CD14-positive monocyte (primary cell): ENCODE data around the gene NMNAT3. TPM values are rescaled to one million over a fixed set of nuclear protein-coding genes. Genes with fewer than 3 reads are reported as not detected.

Experiments
- DNase-seq, 3 donors: peaks; one replicate each; pipeline ENCODE4 v3.0.0-alpha.2; 2011 to 2022
- H2AFZ ChIP-seq: 2 replicates; pipeline ENCODE4 v1.6.0; 2012; ENCODE audit warnings: mild to moderate bottlenecking, low read depth, low read length, inconsistent platforms; ENCODE audit not compliant: insufficient read depth, poor library complexity, severe bottlenecking
- H3K27ac ChIP-seq, 2 donors: 1 replicate in 1 of 2; 2 replicates in 1 of 2; pipeline ENCODE4 v1.5.1; 2012 to 2013; ENCODE audit warnings: low read length in 2 of 2, control low read depth in 1 of 2, inconsistent platforms in 1 of 2, low read depth in 1 of 2, mild to moderate bottlenecking in 1 of 2
- H3K27me3 ChIP-seq, 2 donors: one replicate each; pipeline versions ENCODE4 v1.6.0 to v1.6.1; 2011 to 2013; ENCODE audit warnings: low read length in 2 of 2; ENCODE audit not compliant: control insufficient read depth in 2 of 2, insufficient read depth in 2 of 2
- H3K36me3 ChIP-seq, 2 donors: replicated peaks in 1 of 2; 1 replicate in 1 of 2; 2 replicates in 1 of 2; pipeline versions ENCODE4 v1.5.1 to v1.6.1; 2012 to 2013; ENCODE audit warnings: low read length in 2 of 2, control low read depth in 1 of 2, inconsistent platforms in 1 of 2, mild to moderate bottlenecking in 1 of 2; ENCODE audit not compliant: insufficient read depth in 2 of 2, control insufficient read depth in 1 of 2
- H3K4me1 ChIP-seq, 2 donors: 1 replicate in 1 of 2; 2 replicates in 1 of 2; pipeline versions ENCODE4 v1.5.1 to v1.6.1; 2012 to 2013; ENCODE audit warnings: low read length in 2 of 2, control low read depth in 1 of 2, inconsistent platforms in 1 of 2, mild to moderate bottlenecking in 1 of 2, moderate library complexity in 1 of 2; ENCODE audit not compliant: insufficient read depth in 2 of 2, control insufficient read depth in 1 of 2
- H3K4me2 ChIP-seq: replicated peaks from 2 replicates; pipeline ENCODE3; 2012; ENCODE audit warnings: low read length, moderate library complexity, mild to moderate bottlenecking; ENCODE audit not compliant: poor library complexity, severe bottlenecking; ENCODE audit errors: extremely low read depth
- H3K4me3 ChIP-seq, 3 experiments: fragments of 200-600 bp in 1 of 3; sonication (generic) in 1 of 3; replicated peaks in 1 of 3; 1 replicate in 2 of 3; 2 replicates in 1 of 3; pipeline ENCODE4 v1.5.1; 2011 to 2013; ENCODE audit warnings: low read length in 3 of 3, mild to moderate bottlenecking in 3 of 3, control low read depth in 2 of 3, low read depth in 2 of 3, inconsistent platforms in 1 of 3, moderate library complexity in 1 of 3
- H3K79me2 ChIP-seq: 2 replicates; pipeline ENCODE4 v1.6.0; 2012; ENCODE audit warnings: mild to moderate bottlenecking, control low read depth, inconsistent platforms, low read length, moderate library complexity; ENCODE audit not compliant: insufficient read depth
- H3K9ac ChIP-seq: 2 replicates; pipeline ENCODE4 v1.6.0; 2017; ENCODE audit warnings: low read length, mild to moderate bottlenecking; ENCODE audit not compliant: insufficient read depth, poor library complexity, severe bottlenecking
- H3K9me3 ChIP-seq, 2 donors: replicated peaks in 1 of 2; 1 replicate in 1 of 2; 2 replicates in 1 of 2; pipeline versions ENCODE4 v1.5.1 to v1.6.1; 2012 to 2013; ENCODE audit warnings: low read length in 2 of 2, control low read depth in 1 of 2; ENCODE audit not compliant: control insufficient read depth in 1 of 2, insufficient read depth in 1 of 2
- H4K20me1 ChIP-seq: 2 replicates; pipeline ENCODE4 v1.6.0; 2012; ENCODE audit warnings: mild to moderate bottlenecking, low read length, control low read depth, moderate library complexity; ENCODE audit not compliant: insufficient read depth
- H3K27ac Mint-ChIP-seq, 7 donors: one replicate each; pipeline ENCODE4 v1.8.0; 2020; ENCODE audit warnings: mild to moderate bottlenecking in 7 of 7, mixed read lengths in 7 of 7, moderate library complexity in 6 of 7, inconsistent platforms in 2 of 7
- H3K27me3 Mint-ChIP-seq, 3 donors: one replicate each; pipeline ENCODE4 v1.8.0; 2021 to 2022; ENCODE audit warnings: low read depth in 3 of 3, mild to moderate bottlenecking in 3 of 3, mixed read lengths in 3 of 3, moderate library complexity in 3 of 3, inconsistent platforms in 1 of 3
- H3K36me3 Mint-ChIP-seq, 2 donors: one replicate each; pipeline ENCODE4 v1.8.0; 2020; ENCODE audit warnings: mixed read lengths in 2 of 2, inconsistent platforms in 1 of 2, mild to moderate bottlenecking in 1 of 2
- H3K4me1 Mint-ChIP-seq: one replicate; pipeline ENCODE4 v1.8.0; 2020; ENCODE audit warnings: mild to moderate bottlenecking, mixed read lengths
- H3K4me3 Mint-ChIP-seq, 2 donors: one replicate each; pipeline ENCODE4 v1.8.0; 2020; ENCODE audit warnings: mild to moderate bottlenecking in 2 of 2, mixed read lengths in 2 of 2, moderate library complexity in 1 of 2
- H3K9me3 Mint-ChIP-seq, 7 donors: one replicate each; pipeline ENCODE4 v1.8.0; 2020 to 2022; ENCODE audit warnings: mixed read lengths in 7 of 7, mild to moderate bottlenecking in 6 of 7, moderate library complexity in 6 of 7, inconsistent platforms in 2 of 7
- WGBS: methylation state at CpG from one replicate; pipeline ENCODE4 v1.1.5; 2013; ENCODE audit warnings: missing lambda C conversion rate; ENCODE audit not compliant: insufficient coverage; 5-methylcytosine and 5-hydroxymethylcytosine counted together
- intact Hi-C, 2 donors: fragments of 100-400 bp; cut with micrococcal nuclease; formaldehyde crosslinking; loops; one replicate each; pipeline versions ENCODE4 v1.15.0 to v1.15.1; 2023
- polyA plus RNA-seq, 3 donors: library from polyadenylated mRNA; depleted of rRNA in 1 of 3; unstranded in 2 of 3; stranded (reverse) in 1 of 3; fragments of 300-500 nt in 2 of 3; fragments of >200 nt in 1 of 3; fragmentation: Illumina TruSeq in 2 of 3; gene quantifications; 1 replicate in 2 of 3; 2 replicates in 1 of 3; pipeline ENCODE4 v1.2.3, GENCODE V29; 2012 to 2021
- TF ChIP-seq, protein P1 (sequence below): fragments of 200-600 bp; IDR thresholded peaks from one replicate; pipeline ENCODE4 v1.8.0; 2022; ENCODE audit warnings: antibody characterized with exemption, mild to moderate bottlenecking

Gene NMNAT3
- polyA plus RNA-seq, 3 donors: 1.4 to 5.7 (median 2.9) TPM

GRCh38 chr3:139548801-139549200 is 129.0 kb downstream of the NMNAT3 start:
- Mint-ChIP-seq H3K27ac (no peak overlapping the region), H3K27me3 (peaks cover 2 to 8% (median 2%) of the 10 kb centered on the region in 3 donors), H3K4me1 (no peaks in the 10 kb centered on the region), H3K4me3 (no peak overlapping the region), H3K9me3 (peaks cover 0 to 2% (median 0%) of the 10 kb centered on the region in 7 donors), H3K36me3 (no peaks in the 10 kb centered on the region)
- Histone ChIP-seq H3K9ac (no peak overlapping the region), H3K27ac (no peak overlapping the region), H3K79me2 (no peaks in the 10 kb centered on the region), H3K36me3 (no peaks in the 10 kb centered on the region), H4K20me1 (no peaks in the 10 kb centered on the region), H3K4me3 (no peak overlapping the region), H3K27me3 (no peaks in the 10 kb centered on the region), H3K9me3 (no peaks in the 10 kb centered on the region), H2AFZ (no peak overlapping the region), H3K4me1 (no peaks in the 10 kb centered on the region), H3K4me2 (no peak overlapping the region)
- TF ChIP-seq, protein P1, sequence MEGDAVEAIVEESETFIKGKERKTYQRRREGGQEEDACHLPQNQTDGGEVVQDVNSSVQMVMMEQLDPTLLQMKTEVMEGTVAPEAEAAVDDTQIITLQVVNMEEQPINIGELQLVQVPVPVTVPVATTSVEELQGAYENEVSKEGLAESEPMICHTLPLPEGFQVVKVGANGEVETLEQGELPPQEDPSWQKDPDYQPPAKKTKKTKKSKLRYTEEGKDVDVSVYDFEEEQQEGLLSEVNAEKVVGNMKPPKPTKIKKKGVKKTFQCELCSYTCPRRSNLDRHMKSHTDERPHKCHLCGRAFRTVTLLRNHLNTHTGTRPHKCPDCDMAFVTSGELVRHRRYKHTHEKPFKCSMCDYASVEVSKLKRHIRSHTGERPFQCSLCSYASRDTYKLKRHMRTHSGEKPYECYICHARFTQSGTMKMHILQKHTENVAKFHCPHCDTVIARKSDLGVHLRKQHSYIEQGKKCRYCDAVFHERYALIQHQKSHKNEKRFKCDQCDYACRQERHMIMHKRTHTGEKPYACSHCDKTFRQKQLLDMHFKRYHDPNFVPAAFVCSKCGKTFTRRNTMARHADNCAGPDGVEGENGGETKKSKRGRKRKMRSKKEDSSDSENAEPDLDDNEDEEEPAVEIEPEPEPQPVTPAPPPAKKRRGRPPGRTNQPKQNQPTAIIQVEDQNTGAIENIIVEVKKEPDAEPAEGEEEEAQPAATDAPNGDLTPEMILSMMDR: no peak
- 91% methylated on average over 3 of the region's 5 CpGs for WGBS
- intact Hi-C loops: no loop called here
- no peak for DNase-seq

- intact Hi-C loops: no loop called here
- Mint-ChIP-seq H3K27me3 (peaks cover 2 to 14% (median 3%) of the 10 kb centered on the region in 3 donors), H3K27ac (no peak overlapping the region), H3K4me3 (no peak overlapping the region), H3K9me3 (peaks cover 0 to 2% (median 0%) of the 10 kb centered on the region in 7 donors), H3K4me1 (no peaks in the 10 kb centered on the region), H3K36me3 (no peaks in the 10 kb centered on the region)
- TF ChIP-seq, protein P1: no peak
- Histone ChIP-seq H3K27ac (no peak overlapping the region), H3K4me2 (no peak overlapping the region), H3K9ac (no peak overlapping the region), H3K4me1 (no peaks in the 10 kb centered on the region), H4K20me1 (no peaks in the 10 kb centered on the region), H3K79me2 (no peaks in the 10 kb centered on the region), H3K9me3 (no peaks in the 10 kb centered on the region), H3K4me3 (no peak overlapping the region), H3K27me3 (no peaks in the 10 kb centered on the region), H3K36me3 (no peaks in the 10 kb centered on the region), H2AFZ (no peak overlapping the region)
- DNase-seq: no peak
Observed at GRCh38 chr3:139547666-139548065, 130.1 kb downstream of the NMNAT3 start.
